Coronary artery (tissue), 2 donors: Measurements from ENCODE around the gene ZNF112.

ENCODE experiments used
- DNase-seq: peaks from one replicate; pipeline ENCODE4 v3.0.0-alpha.2; 2017; ENCODE audit warnings: low spot score
- H3K27ac ChIP-seq, 2 donors: fragments of 200-600 bp; sonication (generic); one replicate each; pipeline ENCODE4 v1.5.1; 2016 to 2019
- H3K4me3 ChIP-seq: fragments of 200-600 bp; sonication (generic); 2 replicates; pipeline ENCODE4 v1.5.1; 2016; ENCODE audit warnings: mild to moderate bottlenecking, moderate library complexity
- CTCF ChIP-seq: fragments of 200-600 bp; sonication (generic); IDR thresholded peaks from one replicate; pipeline ENCODE4 v1.5.1; 2019; ENCODE audit warnings: antibody characterized with exemption

The ZNF112 gene

GRCh38 chr19:44280916-44281315 is 75.6 kb downstream of the ZNF112 start:
- no peak overlapping the region for H3K4me3 ChIP-seq
- DNase-seq = no peak
- no peak overlapping the region for H3K27ac ChIP-seq
- no peak for TF ChIP-seq CTCF

GRCh38 chr19:44278181-44278690 is 78.2 kb downstream of the ZNF112 start:
- no peak for DNase-seq
- no peak overlapping the region for H3K4me3 ChIP-seq

GRCh38 chr19:44277331-44277730 is 79.1 kb downstream of the ZNF112 start:
- no peak for TF ChIP-seq CTCF
- DNase-seq = no peak
- Histone ChIP-seq H3K27ac (no peak overlapping the region), H3K4me3 (no peak overlapping the region)

More at GRCh38 chr19:44278181-44278690, 78.2 kb downstream of the ZNF112 start:
- TF ChIP-seq CTCF = no peak
- no peak overlapping the region for H3K27ac ChIP-seq
